Endothelial cell of umbilical vein (primary cell): ENCODE data around the gene SPTBN4. TPM values are rescaled to one million over a fixed set of nuclear protein-coding genes. Genes with fewer than 3 reads are reported as not detected.

Experiments used
- BruUV-seq: library from RNA; stranded (reverse); fragments of 400-500 nt; replicated peaks from 2 replicates; lab custom pipeline; 2021; lab: Mats Ljungman, UMichigan
- CTCF ChIA-PET: fragments of 300-600, 350-600 bp; sonication (Branson Sonifier 250); formaldehyde crosslinking; loops from one replicate; lab custom pipeline; 2021; ENCODE audit warnings: antibody characterized with exemption, inconsistent platforms; lab: Charles Lee
- POLR2A ChIA-PET: fragments of 300-600, 350-600 bp; sonication (Branson Sonifier 250); formaldehyde crosslinking; loops from one replicate; lab custom pipeline; 2021; ENCODE audit warnings: antibody characterized with exemption, inconsistent platforms; lab: Charles Lee
- DNase-seq: peaks from one replicate; pipeline ENCODE4 v3.0.0-alpha.2; 2011; ENCODE audit warnings: low read depth, low spot score
- FAIRE-seq: peaks from 2 replicates; lab custom pipeline; 2011; peaks lifted over from hg19 to GRCh38; lab: Jason Lieb, UNC
- H2AFZ ChIP-seq: 2 replicates; pipeline ENCODE4 v1.6.0; 2012; ENCODE audit warnings: low read depth, low read length, control low read depth, inconsistent platforms
- H3K27ac ChIP-seq: 2 replicates; pipeline ENCODE4 v1.5.1; 2011; ENCODE audit warnings: low read depth, mild to moderate bottlenecking, control low read depth, low read length, moderate library complexity; ENCODE audit not compliant: insufficient read depth
- H3K27me3 ChIP-seq, 2 experiments: 2 replicates each; pipeline versions ENCODE4 v1.6.0 to v1.6.1; 2011; ENCODE audit warnings: low read length in 2 of 2, mixed read lengths in 1 of 2; ENCODE audit not compliant: control insufficient read depth in 2 of 2, insufficient read depth in 2 of 2
- H3K36me3 ChIP-seq, 2 experiments: 2 replicates in 1 of 2; 3 replicates in 1 of 2; pipeline ENCODE4 v1.5.1; 2011; ENCODE audit warnings: low read length in 2 of 2, mild to moderate bottlenecking in 1 of 2, moderate library complexity in 1 of 2; ENCODE audit not compliant: control insufficient read depth in 2 of 2, insufficient read depth in 2 of 2; ENCODE audit errors: extremely low read depth in 1 of 2
- H3K4me1 ChIP-seq: 3 replicates; pipeline ENCODE4 v1.5.1; 2011; ENCODE audit warnings: mild to moderate bottlenecking, low read length; ENCODE audit not compliant: control insufficient read depth, insufficient read depth; ENCODE audit errors: extremely low read depth
- H3K4me2 ChIP-seq: 2 replicates; pipeline ENCODE4 v1.6.1; 2011; ENCODE audit warnings: low read length, control low read depth, mixed read lengths; ENCODE audit not compliant: insufficient read depth
- H3K4me3 ChIP-seq, 3 experiments: fragments of 200-600 bp in 1 of 3; sonication (generic), shearing (Covaris generic) in 1 of 3; replicated peaks in 1 of 3; 2 replicates each; pipeline ENCODE4 v1.5.1; 2011 to 2016; ENCODE audit warnings: control low read depth in 3 of 3, low read length in 3 of 3, mild to moderate bottlenecking in 2 of 3, inconsistent platforms in 1 of 3, low read depth in 1 of 3, moderate library complexity in 1 of 3; ENCODE audit not compliant: insufficient read depth in 1 of 3
- H3K79me2 ChIP-seq: 2 replicates; pipeline ENCODE4 v1.6.0; 2012; ENCODE audit warnings: low read length, inconsistent platforms; ENCODE audit not compliant: control insufficient read depth, insufficient read depth
- H3K9ac ChIP-seq: replicated peaks from 2 replicates; pipeline ENCODE3; 2011; ENCODE audit warnings: low read length, control low read depth; ENCODE audit not compliant: insufficient read depth; ENCODE audit errors: extremely low read depth
- H3K9me1 ChIP-seq: replicated peaks from 3 replicates; pipeline ENCODE4 v1.6.0; 2011; ENCODE audit warnings: mild to moderate bottlenecking, low read length; ENCODE audit not compliant: control insufficient read depth, insufficient read depth; ENCODE audit errors: extremely low read depth
- H3K9me3 ChIP-seq: replicated peaks from 2 replicates; pipeline ENCODE4 v1.5.1; 2012; ENCODE audit warnings: low read length, inconsistent platforms; ENCODE audit not compliant: control insufficient read depth, insufficient read depth
- H4K20me1 ChIP-seq: replicated peaks from 2 replicates; pipeline ENCODE3; 2011; ENCODE audit warnings: mild to moderate bottlenecking, low read length; ENCODE audit not compliant: control insufficient read depth, insufficient read depth; ENCODE audit errors: extremely low read depth
- MYC ChIP-seq: IDR thresholded peaks from one replicate; pipeline ENCODE4 v1.6.1; 2011; ENCODE audit warnings: mild to moderate bottlenecking, low read depth, low read length
- POLR2A ChIP-seq: IDR thresholded peaks from 2 replicates; pipeline ENCODE4 v1.6.1; 2012; ENCODE audit warnings: low read depth, mild to moderate bottlenecking, control low read depth, low read length
- dilution Hi-C: fragments of 300-500 bp; cut with MboI; formaldehyde crosslinking; loops from one replicate; pipeline ENCODE4 v1.15.0; 2019; ENCODE audit warnings: low sequenced_read_pairs; ENCODE audit not compliant: extremely low pct_ligation_motif_present
- intact Hi-C: fragments of 100-400 bp; cut with micrococcal nuclease; formaldehyde crosslinking; loops from one replicate; pipeline ENCODE4 v1.10.0; 2022
- polyA plus RNA-seq, 4 experiments: library from polyadenylated mRNA; depleted of rRNA in 3 of 4; stranded (reverse) in 3 of 4; unstranded in 1 of 4; fragments of >200 nt; gene quantifications; 2 replicates each; pipeline versions ENCODE4 v1.2.1 to v1.2.3, GENCODE V29; 2011 to 2012; ENCODE audit warnings: missing spikeins in 1 of 4
- small RNA-seq: library from RNA; depleted of rRNA; stranded (forward); fragments of <200 nt; gene quantifications from one replicate; pipeline ENCODE3, GENCODE V24; 2012; ENCODE audit warnings: low replicate concordance, low read depth; ENCODE audit not compliant: insufficient read depth, insufficient read length
- total RNA-seq: library from RNA; stranded (reverse); gene quantifications from 2 replicates; pipeline ENCODE4 v1.2.3, GENCODE V29; 2021

Gene SPTBN4
- total and polyA plus RNA-seq, 2 donors (not counting 3 experiments of a cell fraction or from before 2014, with no cell fraction given) = 0.33 TPM; not detected in 1

DNA sequence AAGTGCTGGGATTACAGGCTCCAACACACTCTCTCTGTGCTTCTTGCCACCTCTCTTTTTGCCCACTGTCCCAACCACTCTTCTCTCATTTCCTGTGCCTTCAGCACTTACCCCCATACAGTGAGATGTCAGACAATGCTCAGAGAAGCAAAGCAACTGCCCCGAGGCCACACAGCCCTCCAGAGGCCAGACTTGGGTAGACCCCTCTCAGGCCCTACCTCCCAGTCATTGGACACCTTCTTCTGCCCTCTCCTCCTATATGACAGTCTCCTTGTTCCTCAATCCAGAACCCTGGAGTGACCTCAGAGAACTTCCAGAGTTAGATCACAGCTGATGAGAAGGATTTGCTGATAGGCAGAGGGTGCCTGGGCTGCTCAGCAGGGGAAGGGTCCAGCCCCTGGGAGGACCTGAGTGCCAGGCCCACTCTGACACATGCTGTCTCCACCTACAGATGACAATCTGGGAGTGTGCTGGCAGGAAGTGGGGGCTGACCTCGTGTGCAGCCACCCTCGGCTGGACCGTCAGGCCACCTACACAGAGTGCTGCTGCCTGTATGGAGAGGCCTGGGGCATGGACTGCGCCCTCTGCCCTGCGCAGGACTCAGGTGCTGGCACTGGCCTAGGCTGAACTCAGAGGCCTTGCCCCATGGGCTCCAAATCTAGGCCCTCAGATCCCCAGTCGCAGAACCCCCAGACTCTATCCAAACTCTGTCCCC lies 158.8 kb downstream of the SPTBN4 start:
- intact Hi-C loops = no loop called here
- H3K9ac ChIP-seq = no peak overlapping the region
- no peak for DNase-seq
- no TSS peak for BruUV-seq
- no peaks in the 10 kb centered on the region for H3K79me2 ChIP-seq
- no peak for FAIRE-seq
- TF ChIP-seq POLR2A (no peak), MYC (no peak)
- CTCF ChIA-PET = interaction anchor here (3.3 kb wide), 1 partner anchor 8 kb away, joined by 28 read pairs; no protein-coding TSS in a partner anchor
- no peak overlapping the region for H3K27ac ChIP-seq
- no peak overlapping the region for H2AFZ ChIP-seq
- no peaks in the 10 kb centered on the region for H3K9me1 ChIP-seq
- dilution Hi-C loops = no loop called here
- H3K36me3 ChIP-seq = no peaks in the 10 kb centered on the region
- no peaks in the 10 kb centered on the region for H3K9me3 ChIP-seq
- H3K4me2 ChIP-seq = no peak overlapping the region
- no peaks in the 10 kb centered on the region for H3K4me1 ChIP-seq
- POLR2A ChIA-PET = no interaction called here
- H4K20me1 ChIP-seq = no peaks in the 10 kb centered on the region
- H3K27me3 ChIP-seq = no peaks in the 10 kb centered on the region
- H3K4me3 ChIP-seq = no peak overlapping the region

Small RNAs within 50 kb of the gene (small RNA-seq; reads per million reads assigned to genes)
- not detected for gene RF00017

Other genes starting within 250 kb of the SPTBN4 start
- gene TTC9B, start 248.6 kb upstream of the SPTBN4 start, total RNA-seq = not detected in 2 replicates
- gene TTC9B, start 248.6 kb upstream of the SPTBN4 start, polyA plus RNA-seq = not detected in 2 replicates
- gene CCNP, start 240.3 kb upstream of the SPTBN4 start, total RNA-seq = not detected in 2 replicates
- 0.10 TPM in 1 of 2 replicates, not detected in the other for gene CCNP, start 240.3 kb upstream of the SPTBN4 start, polyA plus RNA-seq
- gene AKT2, start 181.7 kb upstream of the SPTBN4 start, total RNA-seq = 65.2 and 70.1 TPM in 2 replicates
- 69.8 and 88.6 TPM in 2 replicates for gene AKT2, start 181.7 kb upstream of the SPTBN4 start, polyA plus RNA-seq
- 16.4 and 17.3 TPM in 2 replicates for gene C19orf47, start 118.6 kb upstream of the SPTBN4 start, total RNA-seq
- gene C19orf47, start 118.6 kb upstream of the SPTBN4 start, polyA plus RNA-seq = 27.0 and 29.2 TPM in 2 replicates
- gene PLD3, start 118.3 kb upstream of the SPTBN4 start, total RNA-seq = 166 and 172 TPM in 2 replicates
- 479 and 620 TPM in 2 replicates for gene PLD3, start 118.3 kb upstream of the SPTBN4 start, polyA plus RNA-seq
- not detected in 2 replicates for gene HIPK4, start 76.8 kb upstream of the SPTBN4 start, total RNA-seq
- 0.12 and 0.19 TPM in 2 replicates for gene HIPK4, start 76.8 kb upstream of the SPTBN4 start, polyA plus RNA-seq
- 1.3 and 1.7 TPM in 2 replicates for gene PRX, start 53.6 kb upstream of the SPTBN4 start, total RNA-seq
- 0.43 and 0.80 TPM in 2 replicates for gene PRX, start 53.6 kb upstream of the SPTBN4 start, polyA plus RNA-seq
- gene SERTAD1, start 41.0 kb upstream of the SPTBN4 start, total RNA-seq = 8.8 and 10.0 TPM in 2 replicates
- 15.3 and 16.9 TPM in 2 replicates for gene SERTAD1, start 41.0 kb upstream of the SPTBN4 start, polyA plus RNA-seq
- 29.9 and 32.0 TPM in 2 replicates for gene SERTAD3, start 22.7 kb upstream of the SPTBN4 start, total RNA-seq
- 13.3 and 17.7 TPM in 2 replicates for gene SERTAD3, start 22.7 kb upstream of the SPTBN4 start, polyA plus RNA-seq
- 30.8 and 35.8 TPM in 2 replicates for gene BLVRB, start 1.3 kb upstream of the SPTBN4 start, total RNA-seq
- gene BLVRB, start 1.3 kb upstream of the SPTBN4 start, polyA plus RNA-seq = 113 and 175 TPM in 2 replicates
- gene SHKBP1, start 109.9 kb downstream of the SPTBN4 start, total RNA-seq = 100 and 106 TPM in 2 replicates
- gene SHKBP1, start 109.9 kb downstream of the SPTBN4 start, polyA plus RNA-seq = 113 and 171 TPM in 2 replicates
- 38.0 and 67.4 TPM in 2 replicates for gene LTBP4, start 134.4 kb downstream of the SPTBN4 start, total RNA-seq
- gene LTBP4, start 134.4 kb downstream of the SPTBN4 start, polyA plus RNA-seq = 25.9 and 31.4 TPM in 2 replicates
- 46.7 and 47.4 TPM in 2 replicates for gene NUMBL, start 223.7 kb downstream of the SPTBN4 start, total RNA-seq
- gene NUMBL, start 223.7 kb downstream of the SPTBN4 start, polyA plus RNA-seq = 21.5 and 31.5 TPM in 2 replicates
- 15.3 and 19.2 TPM in 2 replicates for gene COQ8B, start 249.9 kb downstream of the SPTBN4 start, total RNA-seq
- gene COQ8B, start 249.9 kb downstream of the SPTBN4 start, polyA plus RNA-seq = 16.2 and 21.5 TPM in 2 replicates